T follicular helper cell (primary cell): ENCODE results near the gene CYP2D6.
"Not testable (repeated sequence)": the region's sequence is repeated elsewhere in the genome, so short reads cannot be mapped to it uniquely, and the experiment has no call there.

Source experiments
- DNase-seq: peaks from one replicate; pipeline ENCODE4 v3.0.0-alpha.2; 2020; ENCODE audit warnings: low read depth
- total RNA-seq, 2 experiments: gene quantifications; one replicate each; lab custom pipeline; 2026; lab: John Stamatoyannopoulos, UW

The CYP2D6 gene
- total RNA-seq = 1.3 to 2.3 reads per million in 2 experiments

GRCh38 chr22:42130639-42131431 lies at the start of gene CYP2D6:
TSS of gene CYP2D6 (minus strand) at chr22:42130810. CDS start at chr22:42130791, 19 bp downstream.
- DNase-seq = not testable (repeated sequence)

GRCh38 chr22:42179616-42180015 lies 49.0 kb upstream of the CYP2D6 start:
- DNase-seq = no peak

- no peak for DNase-seq
These were observed 48.4 kb upstream of the CYP2D6 start for GRCh38 chr22:42178910-42179519.

DNA sequence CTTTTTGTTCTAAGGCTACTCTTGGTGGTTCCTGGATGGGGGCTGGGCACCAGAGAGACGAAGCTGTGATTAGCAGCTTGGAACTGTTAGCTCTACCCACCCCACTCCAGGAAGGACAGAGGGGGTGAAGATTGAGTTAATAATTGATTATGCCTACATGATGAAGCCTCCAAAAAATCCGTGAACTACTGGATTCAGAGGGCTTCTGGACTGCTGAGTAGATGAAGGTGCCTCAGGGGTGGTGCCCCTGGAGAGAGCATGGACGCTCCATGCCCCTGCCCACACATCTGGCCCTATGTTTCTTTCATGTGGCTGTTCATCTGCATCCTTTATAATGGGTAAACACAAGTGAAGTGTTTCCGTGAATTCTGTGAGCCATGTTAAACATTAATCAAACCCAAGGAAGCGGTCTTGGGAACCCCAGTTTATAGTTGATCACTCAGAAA lies 47.3 kb upstream of the CYP2D6 start:
- DNase-seq = no peak

DNA sequence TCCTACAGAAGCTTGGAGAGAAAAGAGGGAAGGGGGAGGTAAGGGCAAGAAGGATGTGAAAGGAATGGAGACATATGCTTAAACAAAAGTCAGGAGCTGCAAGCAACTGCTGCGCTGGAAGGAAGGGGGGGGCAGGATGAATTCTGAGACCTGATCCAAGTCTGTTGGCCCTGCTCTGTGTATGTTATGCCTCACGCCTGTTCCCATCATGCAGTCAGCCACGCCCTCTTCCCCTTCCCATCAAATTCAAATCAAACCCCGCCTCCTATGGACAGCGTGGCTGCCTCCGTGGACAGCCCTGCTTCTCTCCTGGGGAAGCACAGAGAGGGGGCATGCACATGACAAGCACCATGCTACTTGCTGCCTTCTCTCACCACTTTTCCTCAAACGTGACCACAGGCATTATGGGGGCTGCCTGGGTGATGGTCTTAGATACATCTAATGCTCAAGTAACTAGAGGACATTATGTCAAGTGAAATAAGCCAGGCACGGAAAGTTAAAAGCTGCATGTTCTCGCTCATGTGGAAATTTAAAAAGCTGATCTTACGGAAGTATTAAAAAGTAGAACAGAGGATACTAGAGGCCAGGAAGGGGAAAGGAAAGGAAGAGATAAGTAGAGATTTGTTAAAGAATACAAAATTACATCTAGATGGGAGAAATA lies 45.8 kb upstream of the CYP2D6 start:
- no peak for DNase-seq

DNA sequence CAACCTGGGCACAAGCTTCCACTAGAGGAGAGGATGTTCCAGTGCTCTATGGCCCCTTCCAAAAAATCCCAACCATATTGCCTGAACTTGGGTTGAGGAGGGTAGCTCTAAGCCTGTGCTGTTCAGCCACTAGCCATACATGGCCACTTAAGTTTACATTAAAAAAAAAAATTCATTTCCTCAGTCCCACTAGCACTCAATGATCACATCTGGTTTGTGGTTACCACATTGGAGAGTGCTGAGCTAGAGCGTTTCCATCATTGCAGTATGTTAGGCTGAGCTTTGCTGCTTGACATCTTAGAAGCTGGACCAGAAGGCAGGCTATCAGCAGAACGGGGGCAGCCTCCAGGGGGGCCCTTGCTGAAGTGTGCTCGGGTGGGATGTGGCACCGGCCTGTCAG lies 43.5 kb upstream of the CYP2D6 start:
- no peak for DNase-seq

- DNase-seq = no peak
These were observed 42.7 kb upstream of the CYP2D6 start for GRCh38 chr22:42173183-42173926.

- DNase-seq = no peak
These were observed 42.2 kb upstream of the CYP2D6 start for GRCh38 chr22:42172773-42173172.

DNA sequence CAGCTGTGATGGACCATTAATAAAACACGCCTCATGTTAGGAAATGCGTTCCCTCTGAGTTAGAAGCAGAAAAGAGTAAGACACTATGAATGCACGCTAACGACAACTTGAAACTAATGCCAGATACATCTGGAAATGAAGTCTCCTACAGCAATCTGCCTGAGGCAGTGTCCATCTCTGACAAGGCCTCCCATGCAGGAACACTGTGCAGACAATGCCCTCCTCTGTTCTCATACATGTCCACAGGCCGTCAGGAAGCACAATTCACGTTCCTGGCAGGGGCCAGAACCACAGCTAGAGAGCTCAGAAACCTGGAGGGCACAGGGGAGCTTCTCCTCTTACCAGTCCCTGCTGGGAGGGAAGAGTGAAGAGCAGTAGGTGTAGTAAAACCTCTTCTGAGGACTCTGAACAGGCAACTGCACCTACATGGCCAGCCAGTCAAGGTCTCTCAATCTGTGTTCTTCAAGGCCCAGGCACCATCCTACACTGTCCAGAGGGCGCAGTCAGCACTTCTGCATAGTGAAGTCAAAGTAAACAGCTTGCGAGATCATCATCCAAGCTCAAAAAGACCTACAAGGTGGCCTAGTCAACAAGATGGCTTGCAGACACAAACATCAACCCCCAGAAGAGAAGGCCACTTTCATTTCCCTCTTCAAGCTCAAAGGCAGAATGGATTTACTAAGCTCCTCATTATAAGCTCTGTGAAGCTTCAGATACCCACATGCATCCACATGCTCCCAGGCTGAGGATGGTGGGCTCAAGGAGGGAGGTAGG lies 41.5 kb upstream of the CYP2D6 start:
- DNase-seq = no peak

DNA sequence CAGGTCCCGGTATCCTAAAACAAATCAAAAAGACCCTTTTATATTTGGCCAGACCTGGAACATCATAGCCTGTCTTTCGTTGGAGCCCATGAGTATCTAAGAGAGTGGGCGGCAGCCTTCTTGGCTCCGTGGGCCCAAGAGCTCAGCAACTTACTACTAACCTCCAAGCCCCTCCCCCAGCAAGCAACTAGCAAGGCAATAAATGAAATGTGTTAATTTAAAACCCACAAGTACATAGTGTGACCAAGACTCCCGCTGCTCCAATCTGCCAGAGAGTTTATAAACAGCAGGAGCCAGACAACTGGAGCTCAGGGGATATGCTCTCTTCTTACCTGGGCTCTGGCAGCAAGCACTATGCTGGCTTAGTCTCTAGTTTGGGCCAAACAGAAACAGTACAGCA lies 40.8 kb upstream of the CYP2D6 start:
- no peak for DNase-seq

GRCh38 chr22:42170946-42171345 lies 40.3 kb upstream of the CYP2D6 start:
- no peak for DNase-seq

DNA sequence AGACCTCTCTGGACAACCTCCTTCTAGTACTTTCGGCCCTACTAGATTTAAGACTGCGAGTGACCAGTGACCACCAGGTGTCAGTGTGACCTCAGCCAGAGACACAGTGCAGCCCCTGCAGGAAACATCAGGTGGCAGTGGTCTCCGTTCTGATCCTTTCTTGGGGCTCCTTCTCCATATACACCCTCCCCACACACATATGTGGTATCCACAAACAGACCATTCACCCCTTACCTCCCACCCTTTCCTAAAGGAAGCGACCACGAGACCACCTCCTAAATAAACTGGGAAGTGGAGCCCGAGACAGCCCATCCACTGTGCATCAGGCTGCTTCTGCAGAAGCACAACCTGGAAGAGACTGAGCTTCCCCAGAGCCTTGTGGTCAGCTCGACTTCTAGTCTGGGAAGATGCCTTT lies 38.5 kb upstream of the CYP2D6 start:
- DNase-seq = peak; percentile 71

DNA sequence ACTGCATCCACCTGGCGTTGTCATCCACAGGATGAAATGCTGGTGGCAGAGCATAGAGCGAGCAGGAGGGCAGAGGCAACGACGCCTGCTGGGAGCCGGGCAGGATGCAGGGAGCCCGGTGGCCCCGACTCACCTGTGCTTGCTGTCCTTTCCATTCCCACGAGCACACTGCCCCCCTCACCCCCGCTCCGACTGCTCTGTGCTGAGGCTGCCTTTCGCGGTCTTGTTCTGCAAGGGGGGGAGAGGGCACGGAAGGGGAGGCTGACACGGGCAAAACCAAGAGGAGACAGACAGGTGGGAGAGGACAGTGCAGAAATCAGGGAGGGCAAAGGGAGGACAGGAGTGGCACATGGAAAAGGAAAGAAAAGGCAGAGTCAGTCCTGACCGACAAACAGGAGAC lies 37.9 kb upstream of the CYP2D6 start:
- DNase-seq = no peak

- no peak for DNase-seq
These were observed 36.5 kb upstream of the CYP2D6 start for GRCh38 chr22:42167066-42167465.

- DNase-seq = no peak
These were observed 34.3 kb upstream of the CYP2D6 start for GRCh38 chr22:42164901-42165300.

DNA sequence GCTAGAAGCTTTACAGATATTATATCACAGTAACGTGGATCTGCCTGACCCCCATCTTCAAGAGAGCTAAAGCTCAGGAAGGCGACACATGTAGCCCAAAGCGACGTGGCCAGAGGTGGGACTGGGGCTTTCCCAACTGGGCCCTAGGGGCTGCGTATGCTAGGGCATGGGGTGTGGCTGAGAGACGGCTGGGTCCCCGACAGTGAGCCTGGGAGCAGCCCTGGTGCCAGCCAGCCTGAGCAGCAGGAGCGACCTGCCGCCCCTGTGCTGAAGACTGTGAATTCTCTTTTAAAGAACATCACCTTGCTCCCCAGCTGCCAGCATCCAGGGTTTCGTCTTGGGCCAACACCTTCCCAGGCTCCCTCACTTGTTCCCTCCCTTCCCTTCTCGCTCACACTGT lies 32.9 kb upstream of the CYP2D6 start:
- no peak for DNase-seq

GRCh38 chr22:42162728-42163489 lies 32.3 kb upstream of the CYP2D6 start:
- no peak for DNase-seq

GRCh38 chr22:42160830-42161696 lies 30.5 kb upstream of the CYP2D6 start:
- DNase-seq = no peak

- no peak for DNase-seq
These were observed 29.6 kb upstream of the CYP2D6 start for GRCh38 chr22:42160251-42160650.
